ENCODE results near the gene ENG.

ENG gene

DNA sequence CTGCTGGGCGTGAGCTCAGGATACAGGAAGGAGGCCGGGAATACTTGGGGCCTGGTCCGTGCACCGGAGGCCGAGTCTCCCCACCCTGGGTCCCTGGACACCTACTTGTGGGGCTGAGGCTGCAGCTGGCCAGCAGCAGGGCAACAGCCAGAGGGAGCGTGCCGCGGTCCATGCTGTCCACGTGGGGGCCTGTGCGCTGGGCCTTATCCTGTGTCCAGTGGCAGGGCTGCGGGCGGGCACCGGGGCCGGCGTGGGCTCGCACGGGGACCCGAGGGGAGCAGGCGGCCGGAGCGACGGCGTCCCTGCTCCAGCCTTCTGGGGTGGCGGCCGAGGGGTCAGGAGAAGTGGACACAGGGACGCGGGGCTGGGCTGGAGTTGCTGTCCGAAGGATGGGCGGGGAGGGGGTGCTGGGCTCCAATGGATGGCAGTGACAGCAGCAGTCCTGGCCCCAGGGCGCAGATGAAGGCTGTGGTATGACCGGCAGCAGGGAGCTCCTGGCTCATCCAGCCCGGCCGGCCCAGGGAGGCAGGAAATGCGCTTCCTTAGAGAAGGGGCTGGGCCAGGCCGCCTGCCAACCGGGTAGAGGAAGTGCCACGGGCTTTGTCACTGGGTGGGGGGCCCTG lies at the start of gene ENG:
ENG (minus strand) TSS at position 475 of the 623 bp plus-strand sequence; CDS start at position 172, 303 bp downstream.
- H3K4me1 Mint-ChIP-seq = peaks cover 52% of the 10 kb centered on the region
- ATAC-seq = peak; percentile 77
- H3K27ac Mint-ChIP-seq = peak within 1 kb of the TSS; percentile 97 to 99
- no peak for DNase-seq
- peaks cover 7 to 12% of the 10 kb centered on the region in 2 donors for H3K9me3 Mint-ChIP-seq
- H3K27me3 Mint-ChIP-seq = no peaks in the 10 kb centered on the region
- peak within 1 kb of the TSS; percentile 88 to 91 for H3K4me3 Mint-ChIP-seq

DNA sequence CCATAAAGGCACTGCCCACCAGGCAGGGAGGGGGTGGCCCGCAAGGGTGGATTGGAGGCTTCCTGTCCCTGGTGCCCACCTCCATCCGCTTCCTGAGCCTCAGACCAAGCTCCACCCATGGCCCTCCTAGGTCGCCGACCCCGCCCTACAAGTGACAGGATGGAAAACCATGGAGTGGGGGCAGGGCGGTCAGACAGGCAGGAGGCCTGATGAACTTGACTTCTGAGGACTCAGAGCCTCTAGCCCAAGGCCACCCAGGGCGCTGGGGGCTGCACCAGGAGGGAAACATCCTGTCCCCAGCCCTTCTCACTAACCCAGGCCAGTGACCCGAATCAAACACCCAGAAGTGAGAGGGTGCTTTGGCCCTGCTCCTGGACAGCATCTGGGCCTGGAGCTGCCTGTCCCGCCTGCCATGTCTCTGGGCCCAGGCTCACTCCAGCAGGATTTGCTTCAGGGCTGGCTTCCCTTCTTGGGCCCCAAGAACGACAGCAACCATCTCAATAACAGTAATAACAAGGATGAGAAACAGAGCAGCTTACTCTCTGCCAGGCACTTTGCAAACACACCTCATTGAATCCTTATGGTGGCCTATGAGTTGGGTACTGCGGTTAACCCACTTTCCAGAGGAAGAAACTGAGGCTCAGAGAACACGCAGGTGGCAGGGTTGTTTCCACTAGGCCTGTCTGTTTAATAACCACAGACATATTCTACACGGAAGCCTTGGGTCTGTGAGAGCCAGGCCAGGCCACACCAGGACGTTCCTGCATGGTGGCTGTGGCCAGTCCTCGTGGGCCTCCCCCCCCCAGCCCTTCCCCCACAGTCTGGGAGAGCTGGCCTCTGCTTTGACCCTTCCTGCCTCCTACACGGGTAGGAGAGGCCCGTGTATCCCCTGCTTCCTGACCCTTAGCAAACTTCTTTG lies 49.4 kb upstream of the ENG start:
- Mint-ChIP-seq H3K9me3 (no peaks in the 10 kb centered on the region), H3K4me1 (peaks cover 62% of the 10 kb centered on the region), H3K4me3 (peak overlapping the region; percentile 96 to 98), H3K27ac (peak overlapping the region; percentile 96 to 99), H3K27me3 (no peaks in the 10 kb centered on the region)
- peak; percentile 53 for ATAC-seq
- peak; percentile 68 to 89 for DNase-seq

DNA sequence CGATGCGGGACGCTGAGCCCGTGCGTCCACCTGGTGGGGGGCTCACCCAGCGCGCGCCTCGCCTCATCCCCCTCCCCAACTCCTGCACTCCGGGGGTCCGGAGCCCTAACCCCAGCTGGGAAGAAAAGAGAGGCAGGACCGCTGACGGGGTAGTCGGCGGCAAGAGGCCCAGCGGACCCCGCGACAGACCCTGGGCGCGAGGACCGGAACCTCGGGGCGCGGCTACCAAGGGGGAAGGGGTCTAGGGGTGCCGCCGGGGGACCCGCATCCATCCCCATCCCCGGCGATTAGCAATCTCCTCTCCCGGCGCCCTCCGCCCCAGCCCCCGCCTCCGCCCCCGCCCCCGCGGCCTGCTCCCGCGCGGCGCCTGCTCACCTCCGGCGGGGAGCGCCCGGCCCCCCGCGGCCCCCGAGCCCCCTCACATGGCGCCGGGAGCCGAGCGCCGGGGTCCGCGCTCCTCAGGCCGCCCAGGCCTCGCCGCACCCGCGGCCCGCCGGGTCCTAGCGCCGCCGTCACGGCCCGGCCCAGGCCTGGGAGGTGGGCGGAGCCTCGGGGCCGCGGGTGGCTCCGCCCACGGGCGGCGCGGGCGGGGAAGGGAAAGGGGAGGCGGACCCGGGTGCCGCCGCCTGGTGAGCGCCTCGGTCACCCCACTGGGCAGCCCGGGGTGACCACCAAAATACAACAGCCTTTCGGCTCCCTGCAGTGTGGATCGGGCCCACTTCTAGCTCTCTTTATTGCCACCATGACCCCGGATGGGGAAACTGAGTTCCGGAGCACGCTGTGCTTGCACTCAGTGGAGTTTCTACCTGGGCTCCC lies 44.9 kb upstream of the ENG start, which contains the start of gene ST6GALNAC6:
ST6GALNAC6 (minus strand) TSS at position 476 of the 816 bp plus-strand sequence. CDS start 1,622 bp downstream, outside the sequence.
- peak within 1 kb of the TSS; percentile 87 to 88 for H3K4me3 Mint-ChIP-seq
- peak; percentile 73 to 77 for DNase-seq
- peaks cover 69% of the 10 kb centered on the region for H3K4me1 Mint-ChIP-seq
- peak within 1 kb of the TSS; percentile 81 to 89 for H3K27ac Mint-ChIP-seq
- no peaks in the 10 kb centered on the region for H3K27me3 Mint-ChIP-seq
- ATAC-seq = peak; percentile 80
- H3K9me3 Mint-ChIP-seq = peaks cover 0 to 13% of the 10 kb centered on the region in 2 donors

DNA sequence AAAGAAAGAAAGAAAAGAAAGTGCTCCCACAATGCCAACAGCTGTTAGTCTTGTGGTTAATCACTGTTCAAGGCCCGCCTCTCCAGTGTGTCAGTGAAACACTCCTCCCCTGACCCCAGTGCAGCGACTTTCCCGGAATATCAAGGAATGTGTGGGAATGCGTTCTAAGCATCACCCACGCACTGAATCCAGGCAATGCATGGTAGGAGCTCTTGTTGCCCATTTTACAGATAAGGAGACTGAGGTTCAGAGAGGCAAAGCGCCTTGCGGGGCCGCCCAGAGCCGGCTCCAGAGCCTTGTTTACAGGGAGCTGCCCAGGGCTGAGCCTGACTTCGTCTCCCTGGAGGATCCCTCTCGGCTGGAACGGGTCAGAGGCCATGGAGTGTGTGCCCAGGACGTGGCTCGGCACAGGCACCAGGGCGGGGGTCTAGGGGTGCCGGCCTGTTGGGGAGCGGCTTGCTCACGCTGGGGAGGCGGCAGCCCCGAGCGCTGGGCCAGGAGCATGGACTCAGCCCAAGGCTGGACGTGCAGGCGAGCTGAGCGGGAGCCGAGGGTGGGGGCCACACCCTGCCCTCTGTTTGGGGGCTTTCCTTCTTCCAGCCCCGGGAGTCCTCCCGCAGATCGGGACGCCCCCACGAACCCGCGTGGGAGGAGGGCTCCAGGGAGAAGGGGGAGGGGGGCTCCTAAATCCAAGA lies 44.1 kb upstream of the ENG start:
- H3K9me3 Mint-ChIP-seq = peaks cover 0 to 20% of the 10 kb centered on the region in 2 donors
- ATAC-seq (peak; percentile 29), DNase-seq (no peak)
- H3K4me1 Mint-ChIP-seq = peaks cover 65% of the 10 kb centered on the region
- H3K4me3 Mint-ChIP-seq = peak overlapping the region; percentile 87 to 88
- no peaks in the 10 kb centered on the region for H3K27me3 Mint-ChIP-seq
- peak overlapping the region; percentile 81 to 89 for H3K27ac Mint-ChIP-seq

DNA sequence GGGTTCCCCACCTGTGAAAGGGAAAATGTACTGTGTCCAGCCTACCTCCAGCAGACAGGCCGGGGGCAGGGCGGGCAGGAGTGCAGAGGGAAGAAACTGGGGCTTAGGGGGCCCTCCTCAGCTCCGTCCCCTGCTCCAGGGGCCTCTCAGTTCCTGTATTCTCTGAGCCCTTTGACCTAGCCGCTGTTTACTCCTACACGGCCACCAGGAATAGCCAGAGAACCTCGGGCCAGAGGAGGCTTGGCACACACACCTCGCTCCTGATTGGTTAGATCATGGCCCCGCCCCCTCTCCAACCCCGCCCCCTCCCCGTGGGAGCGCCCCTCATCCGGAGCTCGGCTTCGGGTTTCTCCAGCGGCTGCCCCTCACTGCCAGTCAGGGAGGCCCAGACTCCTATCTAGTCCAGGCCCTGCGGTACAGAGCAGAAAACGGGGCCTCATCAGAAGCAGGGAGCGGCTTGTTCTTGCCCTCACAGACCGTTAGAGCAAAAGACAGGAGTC lies 42.8 kb upstream of the ENG start:
- ATAC-seq = peak; percentile 7
- Mint-ChIP-seq H3K4me1 (peaks cover 66% of the 10 kb centered on the region), H3K4me3 (peak overlapping the region; percentile 87 to 88), H3K9me3 (peaks cover 0 to 27% of the 10 kb centered on the region in 2 donors), H3K27me3 (no peaks in the 10 kb centered on the region), H3K27ac (peak overlapping the region in 1 of 2 donors; percentile 71)
- DNase-seq = no peak

DNA sequence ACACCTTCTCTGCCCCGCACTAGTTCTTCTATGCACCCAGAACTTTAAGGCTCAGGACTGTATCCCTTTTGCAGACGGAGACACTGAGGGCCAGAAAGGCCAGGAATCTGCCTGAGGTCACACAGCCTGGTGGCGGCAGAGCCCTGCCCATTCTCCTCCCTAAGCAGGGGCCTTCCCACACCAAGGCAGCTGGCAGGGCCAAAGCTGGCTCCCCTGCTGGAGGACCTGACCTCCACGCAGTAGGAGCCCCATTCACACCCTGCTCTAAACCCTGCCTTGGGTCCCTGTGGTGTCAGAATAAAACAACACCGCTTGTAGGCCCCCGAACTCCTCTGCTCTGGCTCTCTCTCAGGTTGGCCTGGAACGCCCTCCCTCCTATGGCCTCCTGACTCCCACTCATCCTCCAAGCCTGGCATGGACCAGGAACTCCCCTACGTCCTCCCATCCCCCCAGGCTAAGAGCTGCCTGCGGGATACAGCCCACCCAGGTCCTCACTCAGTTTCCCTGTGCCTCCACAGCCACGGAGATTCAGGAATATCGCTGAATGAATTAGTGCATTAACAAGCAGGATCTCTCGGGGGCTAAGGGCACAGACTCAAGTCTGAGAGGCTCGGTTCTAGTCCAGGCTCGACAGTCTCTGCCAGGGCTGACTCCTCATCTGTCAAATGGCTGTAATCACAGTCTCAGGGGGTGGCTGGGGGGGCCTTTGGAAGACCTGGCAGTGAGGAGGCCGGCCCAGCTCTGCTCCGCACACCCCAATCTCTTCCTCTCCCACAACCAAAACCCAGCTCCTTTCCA lies 42.1 kb upstream of the ENG start:
- peaks cover 63% of the 10 kb centered on the region for H3K4me1 Mint-ChIP-seq
- no peak for ATAC-seq
- H3K9me3 Mint-ChIP-seq = peaks cover 0 to 27% of the 10 kb centered on the region in 2 donors
- no peak for DNase-seq
- H3K4me3 Mint-ChIP-seq = no peak overlapping the region
- no peaks in the 10 kb centered on the region for H3K27me3 Mint-ChIP-seq
- H3K27ac Mint-ChIP-seq = peak overlapping the region in 1 of 2 donors; percentile 71

DNA sequence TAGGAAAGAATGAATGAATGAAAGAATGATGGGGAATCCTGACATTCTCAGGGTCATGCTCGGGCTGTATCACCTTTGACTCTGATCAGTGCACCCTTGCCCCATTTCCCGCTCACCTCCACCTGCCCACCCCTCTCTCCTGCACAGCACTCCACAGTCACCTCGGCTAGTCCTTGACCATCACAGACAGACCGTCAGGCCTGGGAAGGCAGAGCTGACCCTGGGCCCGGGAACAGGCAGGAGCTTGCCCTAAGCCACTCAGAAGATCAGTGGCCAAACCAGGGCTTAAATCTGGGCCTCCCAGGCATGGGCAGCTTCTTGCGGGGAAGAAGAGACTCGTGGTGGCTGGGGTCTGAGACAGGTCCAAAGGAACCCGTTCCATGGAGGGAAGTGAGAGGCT lies 41.4 kb upstream of the ENG start:
- H3K9me3 Mint-ChIP-seq = peaks cover 0 to 27% of the 10 kb centered on the region in 2 donors
- no peaks in the 10 kb centered on the region for H3K27me3 Mint-ChIP-seq
- no peak overlapping the region for H3K4me3 Mint-ChIP-seq
- H3K27ac Mint-ChIP-seq = peak overlapping the region in 1 of 2 donors; percentile 50
- ATAC-seq = no peak
- DNase-seq = no peak
- H3K4me1 Mint-ChIP-seq = peaks cover 65% of the 10 kb centered on the region

DNA sequence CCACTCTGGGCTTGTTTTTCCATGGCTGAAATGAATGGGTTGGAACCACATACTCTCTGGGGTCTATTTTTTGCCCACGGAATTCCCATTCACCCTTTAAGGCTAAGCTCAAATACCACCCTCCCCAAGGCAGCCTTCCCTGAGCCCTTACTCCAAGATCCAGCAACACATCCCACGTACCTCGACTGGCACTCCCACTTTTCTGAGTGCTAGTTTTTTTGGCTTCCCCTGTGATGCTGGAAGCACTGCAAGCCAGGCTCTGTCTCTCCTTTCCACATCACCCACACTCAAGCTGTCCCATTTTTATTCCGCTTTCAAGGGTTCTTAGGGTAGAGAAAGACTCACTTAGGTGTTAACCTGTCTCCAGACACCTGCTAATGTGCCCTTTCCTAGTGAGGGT lies 38.9 kb upstream of the ENG start:
- no peak overlapping the region for H3K4me3 Mint-ChIP-seq
- no peak for ATAC-seq
- H3K27me3 Mint-ChIP-seq = no peaks in the 10 kb centered on the region
- no peak for DNase-seq
- peaks cover 63% of the 10 kb centered on the region for H3K4me1 Mint-ChIP-seq
- H3K27ac Mint-ChIP-seq = no peak overlapping the region
- H3K9me3 Mint-ChIP-seq = peaks cover 0 to 27% of the 10 kb centered on the region in 2 donors

DNA sequence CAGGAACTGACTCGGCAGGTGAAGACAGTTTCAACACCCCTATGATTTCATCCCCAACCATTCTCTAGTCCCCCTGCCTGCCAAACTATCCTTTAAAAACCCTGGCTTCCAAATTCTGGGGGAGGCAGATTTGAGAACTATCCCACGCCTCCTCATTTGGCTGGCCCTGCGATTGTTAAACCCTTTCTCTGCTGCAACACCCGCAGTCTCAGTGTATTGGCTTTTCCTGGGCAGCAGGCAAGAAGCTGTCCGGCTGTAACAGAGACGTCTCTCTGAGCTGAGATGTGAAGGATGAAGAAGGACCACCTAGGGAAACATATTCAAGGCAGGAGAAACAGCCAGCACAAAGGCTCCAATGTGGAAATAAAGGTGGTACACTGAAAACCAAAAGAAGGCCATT lies 38.4 kb upstream of the ENG start:
- no peak overlapping the region for H3K27ac Mint-ChIP-seq
- no peak for ATAC-seq
- no peak for DNase-seq
- no peaks in the 10 kb centered on the region for H3K27me3 Mint-ChIP-seq
- no peak overlapping the region for H3K4me3 Mint-ChIP-seq
- peaks cover 60% of the 10 kb centered on the region for H3K4me1 Mint-ChIP-seq
- H3K9me3 Mint-ChIP-seq = peaks cover 0 to 27% of the 10 kb centered on the region in 2 donors

DNA sequence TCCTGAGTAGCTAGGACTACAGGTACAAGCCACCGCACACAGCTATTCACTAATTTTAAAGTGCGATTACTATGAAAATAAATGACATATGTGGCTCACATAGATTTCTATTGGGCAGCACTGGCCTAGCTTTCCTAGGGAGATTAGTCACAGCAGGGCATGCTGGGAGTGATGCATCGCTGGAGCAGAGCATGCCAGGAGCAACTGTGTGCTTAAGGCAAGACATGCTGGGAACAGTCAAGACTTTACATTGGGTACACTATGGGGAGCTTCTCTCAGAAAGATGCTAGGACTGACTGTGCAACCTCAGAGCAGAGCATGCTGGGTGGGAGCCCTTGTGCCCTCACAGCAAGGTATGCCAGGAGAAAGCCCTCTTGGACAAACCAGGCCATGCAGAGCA lies 35.6 kb upstream of the ENG start:
- Mint-ChIP-seq H3K27me3 (no peaks in the 10 kb centered on the region), H3K4me3 (no peak overlapping the region), H3K4me1 (peaks cover 55% of the 10 kb centered on the region), H3K9me3 (peaks cover 0 to 17% of the 10 kb centered on the region in 2 donors), H3K27ac (no peak overlapping the region)
- DNase-seq = no peak
- no peak for ATAC-seq

DNA sequence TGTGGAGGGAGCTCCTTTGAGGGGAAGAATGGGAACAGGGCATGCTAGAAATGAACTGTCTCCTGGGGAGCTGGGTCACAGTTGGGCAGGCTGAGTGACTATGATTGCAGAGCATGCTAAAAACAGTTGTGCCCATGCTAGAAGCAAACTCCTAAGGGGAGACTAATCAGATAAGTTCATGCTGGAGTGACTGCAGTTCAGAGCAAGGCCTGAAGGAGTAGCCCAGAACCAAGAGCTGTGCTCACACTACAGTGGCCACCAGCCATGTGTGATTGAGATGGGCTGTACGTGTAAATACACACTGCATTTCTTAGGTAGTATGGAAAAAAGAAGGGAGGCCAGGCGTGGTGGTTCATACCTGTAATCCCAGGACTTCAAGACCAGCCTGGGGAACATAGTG lies 33.3 kb upstream of the ENG start:
- Mint-ChIP-seq H3K9me3 (no peaks in the 10 kb centered on the region), H3K27ac (no peak overlapping the region), H3K27me3 (no peaks in the 10 kb centered on the region), H3K4me3 (no peak overlapping the region), H3K4me1 (peaks cover 60% of the 10 kb centered on the region)
- DNase-seq = no peak
- peak; percentile 64 for ATAC-seq

DNA sequence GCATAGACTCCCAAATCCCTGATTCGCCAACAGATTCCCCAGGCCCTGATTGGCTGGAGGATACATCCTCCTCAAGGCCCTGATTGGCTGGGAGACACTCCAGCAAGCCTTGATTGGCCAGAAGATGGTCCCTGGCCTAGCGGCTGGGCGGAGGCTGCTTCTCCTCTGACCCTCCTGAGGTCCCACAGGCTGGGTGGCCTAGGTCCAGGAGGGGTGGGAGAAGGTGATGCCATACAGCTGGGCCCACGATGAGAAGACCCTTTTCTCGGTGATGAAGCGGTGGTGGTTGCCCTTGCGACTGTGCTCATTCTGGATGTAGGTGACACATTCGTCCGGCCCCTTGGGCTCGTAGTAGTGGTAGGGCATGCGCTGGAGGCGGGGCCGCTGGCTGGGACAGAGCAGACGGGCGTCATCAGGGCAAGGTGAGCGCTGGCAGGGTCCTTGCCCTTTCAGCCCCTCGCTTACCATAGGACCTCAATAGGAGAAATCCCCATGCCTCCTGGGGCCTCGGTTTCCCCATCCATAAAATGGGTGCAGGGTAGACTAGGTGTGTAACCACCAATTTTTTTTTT lies 32.0 kb upstream of the ENG start:
- no peak for ATAC-seq
- Mint-ChIP-seq H3K9me3 (no peaks in the 10 kb centered on the region), H3K27me3 (no peaks in the 10 kb centered on the region), H3K27ac (peak overlapping the region in 1 of 2 donors; percentile 57), H3K4me3 (no peak overlapping the region), H3K4me1 (peaks cover 64% of the 10 kb centered on the region)
- no peak for DNase-seq

DNA sequence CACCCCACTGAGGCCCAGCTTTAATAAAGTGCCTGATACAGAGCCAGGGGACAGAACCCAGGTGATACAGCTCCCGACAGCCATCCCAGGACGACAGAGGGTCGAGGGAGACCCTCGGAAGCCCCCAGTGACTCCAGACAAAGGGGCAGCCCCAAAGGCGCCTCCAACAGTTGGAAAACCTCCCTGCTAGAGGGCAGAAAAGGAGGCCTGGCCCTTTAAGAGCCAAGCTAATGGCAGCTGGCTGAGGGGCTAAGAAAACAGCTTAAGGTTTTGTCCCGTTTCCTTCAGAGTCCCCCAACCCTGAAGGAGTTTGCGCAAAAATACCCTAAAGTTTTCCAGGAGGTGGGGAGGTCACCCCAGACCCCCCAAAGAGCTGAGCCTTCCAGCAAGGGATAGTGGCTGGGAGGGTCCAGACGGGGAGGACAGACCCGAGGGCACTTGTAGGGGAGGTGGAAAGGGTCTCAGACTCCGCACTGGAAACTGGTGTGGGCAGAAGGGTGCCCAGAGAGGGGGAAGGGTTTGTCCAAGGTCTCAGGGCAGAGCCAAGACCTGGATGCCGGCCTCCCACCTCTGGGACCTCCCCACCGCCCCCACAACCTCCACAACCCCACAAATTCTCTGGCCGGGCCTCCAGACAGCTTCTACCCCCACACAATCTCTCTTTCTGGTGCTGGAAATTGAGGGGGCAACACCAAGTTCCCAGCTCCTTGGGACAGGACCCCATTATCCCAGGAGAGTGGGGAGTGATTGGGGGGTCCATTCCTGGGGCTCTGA lies 31.2 kb upstream of the ENG start:
- H3K27me3 Mint-ChIP-seq = no peaks in the 10 kb centered on the region
- no peak for ATAC-seq
- DNase-seq = no peak
- H3K4me1 Mint-ChIP-seq = peaks cover 56% of the 10 kb centered on the region
- H3K27ac Mint-ChIP-seq = no peak overlapping the region
- no peaks in the 10 kb centered on the region for H3K9me3 Mint-ChIP-seq
- no peak overlapping the region for H3K4me3 Mint-ChIP-seq
